SU-DHL-6 (cell line): ENCODE measurements around the gene ACSL6.

ENCODE experiments used
- EZH2phosphoT487 ChIP-seq: fragments of 200-600 bp; sonication (generic), shearing (Covaris generic); conservative IDR thresholded peaks from 2 replicates; pipeline ENCODE4 v1.6.1; 2018; ENCODE audit warnings: mild to moderate bottlenecking, antibody characterized with exemption, low read length, moderate library complexity, mixed read lengths
- TF ChIP-seq, protein P1 (sequence below): fragments of 200-600 bp; sonication (generic); IDR thresholded peaks from one replicate; pipeline ENCODE4 v1.5.1; 2017; ENCODE audit warnings: antibody characterized with exemption, mild to moderate bottlenecking, low read length, moderate library complexity; ENCODE audit not compliant: insufficient read depth, poor library complexity, severe bottlenecking

DNA sequence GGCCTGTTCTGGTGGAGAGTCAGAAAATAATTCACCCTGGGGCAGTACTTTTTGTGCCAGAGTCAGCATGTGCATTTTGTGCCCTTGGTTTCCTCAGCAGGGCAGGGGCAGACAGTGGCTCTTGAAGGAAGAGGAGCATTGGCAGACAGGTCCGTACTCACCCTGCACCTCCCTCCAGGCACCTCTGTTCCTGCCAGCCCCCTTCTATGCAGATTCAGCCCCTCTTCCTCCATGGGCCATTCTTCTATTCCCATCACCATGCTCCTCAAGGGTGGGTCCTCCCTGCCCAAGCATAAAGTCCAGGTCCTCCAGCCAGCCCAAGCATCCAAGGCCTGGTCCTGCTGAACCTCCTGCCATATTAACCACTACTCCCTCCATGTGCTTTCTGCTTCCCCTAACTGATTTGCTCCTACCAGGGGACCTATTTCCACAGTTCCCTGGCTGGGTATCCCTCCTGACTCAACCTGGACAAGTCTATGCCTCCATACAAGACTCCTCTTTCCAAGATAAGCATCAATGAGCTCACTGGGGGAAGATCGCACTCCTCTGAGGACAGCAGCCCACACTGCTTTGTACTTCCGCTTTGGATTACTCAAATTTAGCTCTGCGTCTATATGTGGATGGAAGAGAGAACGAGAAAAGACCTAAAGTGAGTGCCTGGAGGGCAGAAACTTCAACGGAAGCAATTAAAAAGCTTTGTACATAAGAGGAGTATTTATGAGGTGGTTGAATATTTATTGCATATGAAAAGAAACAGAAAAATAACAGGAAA, 9.3 kb upstream of the ACSL6 start:
- TF ChIP-seq, protein P1, sequence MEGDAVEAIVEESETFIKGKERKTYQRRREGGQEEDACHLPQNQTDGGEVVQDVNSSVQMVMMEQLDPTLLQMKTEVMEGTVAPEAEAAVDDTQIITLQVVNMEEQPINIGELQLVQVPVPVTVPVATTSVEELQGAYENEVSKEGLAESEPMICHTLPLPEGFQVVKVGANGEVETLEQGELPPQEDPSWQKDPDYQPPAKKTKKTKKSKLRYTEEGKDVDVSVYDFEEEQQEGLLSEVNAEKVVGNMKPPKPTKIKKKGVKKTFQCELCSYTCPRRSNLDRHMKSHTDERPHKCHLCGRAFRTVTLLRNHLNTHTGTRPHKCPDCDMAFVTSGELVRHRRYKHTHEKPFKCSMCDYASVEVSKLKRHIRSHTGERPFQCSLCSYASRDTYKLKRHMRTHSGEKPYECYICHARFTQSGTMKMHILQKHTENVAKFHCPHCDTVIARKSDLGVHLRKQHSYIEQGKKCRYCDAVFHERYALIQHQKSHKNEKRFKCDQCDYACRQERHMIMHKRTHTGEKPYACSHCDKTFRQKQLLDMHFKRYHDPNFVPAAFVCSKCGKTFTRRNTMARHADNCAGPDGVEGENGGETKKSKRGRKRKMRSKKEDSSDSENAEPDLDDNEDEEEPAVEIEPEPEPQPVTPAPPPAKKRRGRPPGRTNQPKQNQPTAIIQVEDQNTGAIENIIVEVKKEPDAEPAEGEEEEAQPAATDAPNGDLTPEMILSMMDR: no peak
- no peak for TF ChIP-seq EZH2phosphoT487
